Inferior parietal cortex (tissue), 1 donor: Measurements from ENCODE around the gene SULT1C2.

Source experiments
- DNase-seq: peaks from one replicate; pipeline ENCODE4 v3.0.0-alpha.2; 2016; ENCODE audit errors: extremely low spot score

Gene SULT1C2

DNA sequence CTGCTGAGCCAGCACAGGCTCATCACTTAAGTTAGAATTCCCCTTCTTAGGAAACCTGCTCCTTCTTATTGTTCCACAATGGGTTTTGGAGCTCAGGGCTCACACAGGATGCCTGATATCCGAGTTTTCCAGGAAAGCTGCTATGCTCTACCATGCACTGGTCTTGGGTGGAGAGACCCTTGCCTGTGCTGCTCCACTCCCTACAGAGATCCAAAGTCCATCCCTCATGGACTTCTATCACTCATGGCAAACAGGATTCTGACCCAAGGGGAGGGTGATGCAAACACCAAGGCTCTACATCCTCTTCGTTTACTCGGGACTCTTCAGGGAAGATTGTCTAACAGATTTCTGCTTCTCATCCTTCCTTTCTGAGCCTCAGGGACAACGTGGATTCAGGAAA lies 5.2 kb downstream of the SULT1C2 start:
- no peak for DNase-seq

DNA sequence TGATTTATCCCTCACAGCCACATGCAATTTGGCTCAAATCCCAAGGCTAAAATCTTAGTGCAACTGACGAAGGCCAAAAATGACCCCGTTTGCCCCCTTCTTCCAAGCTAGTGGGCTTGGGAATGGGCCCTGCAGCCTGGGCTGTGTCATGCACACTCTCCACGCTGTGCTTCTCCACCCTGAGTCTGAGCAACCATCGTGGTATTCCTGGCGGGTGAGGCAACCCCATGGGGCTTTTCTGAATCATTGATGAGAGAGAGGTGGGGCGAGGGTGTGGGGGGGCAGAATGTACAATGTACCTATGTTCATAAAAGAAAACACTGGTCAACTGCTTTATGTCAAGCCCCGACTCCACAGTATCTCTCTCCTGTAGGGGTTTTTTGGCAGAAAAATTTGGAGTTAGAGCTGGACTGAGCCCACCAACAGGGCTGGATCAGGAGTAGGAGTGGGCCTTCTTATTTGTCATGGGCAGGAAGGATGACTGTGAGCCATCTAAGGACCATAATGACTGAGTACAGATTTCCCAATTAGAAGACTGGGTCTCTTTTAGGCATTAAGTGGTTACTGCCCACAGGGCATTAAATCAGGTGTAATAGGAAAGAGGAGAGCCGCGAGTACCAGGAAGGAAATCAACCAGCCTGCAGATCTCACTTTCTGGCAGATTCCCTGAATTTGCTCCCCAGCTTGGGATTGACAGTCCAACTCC lies 8.9 kb downstream of the SULT1C2 start:
- no peak for DNase-seq

DNA sequence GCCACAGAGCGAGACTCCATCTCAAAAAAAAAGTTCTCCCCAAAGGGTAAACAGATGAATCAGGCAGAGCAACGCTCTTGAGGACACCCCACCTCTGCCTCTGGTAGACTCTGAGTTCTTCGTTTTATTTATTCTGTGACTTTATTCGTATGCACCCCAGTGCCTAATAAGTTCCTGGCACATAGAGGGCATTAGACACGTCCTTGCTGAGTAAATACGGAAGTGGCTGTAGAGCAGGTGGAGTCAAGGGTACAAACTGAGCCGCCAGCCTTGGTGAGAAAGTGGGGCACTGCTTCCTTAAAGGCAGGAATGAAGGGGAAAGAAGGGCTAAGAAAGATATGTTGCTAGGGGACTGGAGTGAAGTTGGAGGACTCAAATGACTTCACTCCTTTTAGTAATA lies 12.9 kb downstream of the SULT1C2 start:
- no peak for DNase-seq

DNA sequence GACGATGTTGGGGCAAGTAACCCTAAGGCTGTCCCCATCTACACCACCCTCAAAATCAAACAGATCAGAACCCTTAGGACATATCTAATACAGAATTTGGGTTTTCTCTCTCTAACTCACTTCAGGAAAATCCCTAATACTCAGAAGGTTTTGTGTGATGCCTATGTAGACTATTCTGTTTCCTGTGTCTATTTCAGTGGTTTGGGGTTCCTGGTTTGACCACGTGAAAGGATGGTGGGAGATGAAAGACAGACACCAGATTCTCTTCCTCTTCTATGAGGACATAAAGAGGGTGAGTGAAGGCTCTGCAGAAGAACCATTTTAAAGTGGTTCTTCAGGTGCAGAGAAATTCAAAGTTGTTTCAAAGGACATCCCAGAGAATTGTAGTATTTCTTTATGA lies 16.3 kb downstream of the SULT1C2 start:
- DNase-seq: no peak

DNA sequence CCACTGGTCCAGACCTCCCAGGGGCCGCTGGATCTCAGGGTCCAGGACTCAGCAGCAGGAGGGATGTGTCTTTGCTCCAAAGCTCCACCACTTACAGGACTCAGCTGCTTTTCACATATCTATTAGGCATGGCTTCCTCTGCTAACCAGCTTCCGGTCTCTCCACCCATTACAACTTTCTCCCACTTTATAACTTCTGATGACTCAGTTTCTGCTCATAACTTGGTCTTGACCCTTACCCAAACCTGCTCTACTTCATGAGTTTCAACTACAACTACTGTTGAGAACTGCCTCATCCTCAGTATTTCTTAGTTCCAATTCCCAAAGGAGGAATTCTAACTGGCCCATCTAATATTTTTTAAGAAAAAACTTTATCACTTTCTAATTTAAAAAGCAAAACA lies 17.2 kb downstream of the SULT1C2 start:
- DNase-seq: no peak

DNA sequence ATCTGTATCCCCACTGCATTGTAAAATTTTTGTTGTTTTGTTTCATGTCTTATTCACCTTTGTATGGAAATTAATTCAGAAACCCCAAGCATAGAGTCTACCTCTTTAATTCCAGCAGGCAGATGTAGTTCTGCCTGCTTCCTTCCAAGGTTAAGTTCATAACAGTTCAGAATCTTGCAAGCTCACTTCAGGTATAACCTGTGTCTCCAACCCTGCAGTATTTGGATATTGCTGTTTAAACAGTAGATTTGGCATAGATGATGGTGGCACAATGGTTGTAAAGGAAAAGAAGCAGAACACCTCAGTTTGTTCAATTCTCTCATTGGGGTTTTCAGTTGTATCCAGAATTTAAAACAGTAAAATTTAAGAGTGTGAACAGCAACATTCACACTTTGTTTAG lies 21.2 kb downstream of the SULT1C2 start:
- DNase-seq: no peak

DNA sequence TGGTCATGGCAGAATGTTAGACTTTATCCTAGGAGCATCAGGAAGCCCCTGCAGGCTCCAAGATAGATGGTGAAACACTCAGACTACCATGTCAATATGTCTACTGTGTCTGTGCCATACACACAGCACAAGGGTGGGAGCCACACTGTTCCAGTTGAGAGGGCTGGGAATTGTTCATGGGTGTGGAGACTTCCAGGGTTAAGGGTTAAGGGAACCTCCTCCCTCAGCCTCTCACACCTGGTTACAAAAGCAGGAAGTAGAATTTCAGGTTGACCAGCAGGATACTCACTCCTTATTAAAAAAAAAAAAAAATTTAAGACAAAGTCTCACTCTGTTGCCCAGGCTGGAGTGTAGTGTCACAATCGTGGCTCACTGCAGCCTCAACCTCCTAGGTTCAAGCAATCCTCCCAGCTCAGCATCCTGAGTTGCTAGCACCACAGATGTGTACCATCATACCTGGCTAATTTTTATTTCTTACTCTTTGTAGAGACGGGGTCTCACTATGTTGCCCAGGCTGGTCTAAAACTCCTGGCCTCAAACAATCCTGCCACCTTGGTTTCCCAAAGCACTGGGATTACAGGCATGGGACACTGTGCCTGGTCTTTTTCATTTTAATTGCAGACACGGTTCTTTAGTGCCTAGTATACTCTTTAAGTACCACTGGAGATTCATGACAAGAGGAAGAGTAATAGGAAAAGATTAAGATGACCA lies 26.0 kb downstream of the SULT1C2 start:
- DNase-seq: no peak

DNA sequence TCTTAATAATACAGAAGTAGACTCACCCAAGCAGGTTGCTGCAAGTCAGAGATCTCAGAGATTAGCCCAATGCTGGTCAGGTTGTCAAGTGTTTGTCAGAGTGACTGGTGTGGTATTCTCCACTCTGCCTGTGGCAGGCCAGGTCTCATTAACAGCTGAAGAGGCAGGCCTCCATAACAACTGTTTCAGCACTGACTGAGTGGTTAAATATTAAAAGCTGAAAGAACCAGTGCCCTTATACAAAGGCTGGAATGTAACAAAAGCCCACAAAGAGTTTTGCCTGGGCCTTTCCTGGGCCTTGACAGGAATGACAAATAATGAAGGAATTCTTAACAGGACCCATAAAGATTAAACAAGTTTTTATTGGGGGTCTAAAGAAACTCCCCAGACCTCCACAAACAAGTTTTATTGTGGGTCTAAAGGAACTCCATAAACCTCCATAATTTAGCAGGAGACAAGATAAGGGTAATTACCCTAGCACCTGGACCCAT lies 26.8 kb downstream of the SULT1C2 start:
- no peak for DNase-seq

DNA sequence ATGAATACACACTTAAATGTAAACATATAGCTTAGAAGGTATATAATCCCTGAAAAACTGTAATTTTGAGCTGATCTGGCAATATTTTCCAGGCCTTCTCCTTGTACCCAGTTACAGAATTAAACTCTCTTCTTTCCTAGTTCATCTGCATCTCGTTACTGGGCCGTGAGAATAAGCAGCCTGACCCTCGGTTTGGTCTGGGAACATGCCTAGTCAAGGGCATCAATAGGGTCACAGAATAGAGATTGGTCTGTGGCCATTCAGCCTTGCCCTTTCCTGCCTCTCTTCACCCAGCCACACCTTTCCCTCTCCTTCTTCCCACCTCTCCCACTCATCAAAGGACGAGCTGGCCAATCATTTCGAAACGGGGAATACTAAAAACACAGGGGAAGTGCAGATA lies 27.3 kb downstream of the SULT1C2 start:
- DNase-seq: no peak

DNA sequence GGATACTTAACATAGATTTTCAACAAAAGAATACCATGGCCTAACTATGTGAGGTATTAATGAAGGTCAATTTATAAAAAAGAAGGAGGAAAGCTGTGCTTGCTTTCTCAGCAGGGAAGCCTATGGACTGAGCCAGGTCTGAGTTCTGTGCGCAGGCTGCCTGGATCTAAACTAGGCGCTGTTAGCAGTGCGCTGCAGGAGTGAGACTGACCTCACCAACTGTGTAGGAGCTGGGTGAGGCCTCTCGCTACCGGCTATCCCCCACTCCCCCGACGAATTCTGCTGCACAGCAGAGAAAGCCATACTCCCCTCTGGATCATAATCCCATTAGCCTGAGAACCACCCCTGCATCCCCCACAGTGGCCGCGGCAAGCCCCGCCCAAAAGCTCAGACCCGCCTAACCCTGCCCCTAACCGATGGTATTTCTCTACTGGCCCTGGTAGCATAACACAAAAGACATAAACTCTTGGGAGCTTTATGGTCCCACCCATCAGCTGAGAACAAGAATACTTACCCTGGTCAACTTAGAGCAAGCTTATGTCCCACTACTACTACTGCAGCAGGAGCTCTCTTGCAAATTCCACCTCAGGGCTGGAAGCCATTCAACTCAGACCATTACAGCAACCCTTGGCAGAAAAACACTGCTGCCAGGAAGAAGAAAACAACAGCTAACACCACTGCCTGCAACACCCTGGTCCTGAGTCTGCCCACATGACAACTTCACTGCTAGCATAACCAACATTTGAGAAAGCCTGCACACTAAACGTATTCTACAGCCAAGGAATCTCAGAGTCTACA lies 28.0 kb downstream of the SULT1C2 start:
- DNase-seq: no peak

DNA sequence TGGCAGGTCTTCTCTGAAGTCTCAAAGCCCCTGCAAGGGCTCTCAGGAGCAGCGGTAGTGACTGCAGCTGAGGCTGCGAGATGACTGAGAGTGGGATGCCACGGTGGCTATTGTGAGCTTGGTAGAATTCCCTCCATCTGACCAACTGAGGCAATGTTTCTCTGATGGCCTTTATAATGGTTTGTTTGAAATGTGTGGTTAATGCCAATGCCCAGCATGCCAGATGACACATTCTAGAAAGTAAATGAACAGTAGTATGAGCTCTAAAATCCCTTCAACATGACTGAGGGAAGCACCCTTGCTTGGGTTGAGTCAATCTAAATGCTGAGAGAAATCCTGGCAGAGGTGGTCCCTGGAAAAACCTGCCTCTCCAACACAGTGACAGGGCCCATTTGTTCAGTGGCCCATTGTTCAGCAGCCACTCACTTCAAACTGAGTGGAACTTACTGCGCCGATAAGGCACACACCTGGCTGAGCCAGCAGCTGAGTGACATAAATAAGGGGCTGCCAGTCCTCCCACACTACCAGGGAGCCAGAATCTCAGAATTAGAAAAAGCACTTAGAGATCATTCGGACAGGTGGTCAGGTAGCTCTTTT lies 31.7 kb downstream of the SULT1C2 start:
- no peak for DNase-seq

DNA sequence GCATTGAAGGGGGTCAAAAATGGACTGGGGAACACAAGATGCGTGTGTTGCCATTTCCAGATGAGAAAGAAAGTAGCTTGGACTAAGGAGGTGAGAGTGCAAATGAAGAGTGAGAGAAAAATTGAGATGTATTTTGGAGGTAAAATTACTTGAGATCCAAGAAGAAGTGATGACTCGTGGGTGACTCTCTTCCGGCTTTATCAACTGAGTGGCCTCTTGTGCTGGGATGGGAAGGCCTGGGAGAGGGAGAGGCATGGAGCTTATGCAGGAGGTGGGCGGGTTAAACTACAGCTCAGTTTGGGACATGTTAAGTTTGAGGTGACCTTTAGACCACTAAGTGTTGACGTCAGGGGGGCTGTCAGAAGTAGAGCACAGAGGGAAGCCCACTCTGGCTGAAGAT lies 34.9 kb downstream of the SULT1C2 start:
- no peak for DNase-seq

DNA sequence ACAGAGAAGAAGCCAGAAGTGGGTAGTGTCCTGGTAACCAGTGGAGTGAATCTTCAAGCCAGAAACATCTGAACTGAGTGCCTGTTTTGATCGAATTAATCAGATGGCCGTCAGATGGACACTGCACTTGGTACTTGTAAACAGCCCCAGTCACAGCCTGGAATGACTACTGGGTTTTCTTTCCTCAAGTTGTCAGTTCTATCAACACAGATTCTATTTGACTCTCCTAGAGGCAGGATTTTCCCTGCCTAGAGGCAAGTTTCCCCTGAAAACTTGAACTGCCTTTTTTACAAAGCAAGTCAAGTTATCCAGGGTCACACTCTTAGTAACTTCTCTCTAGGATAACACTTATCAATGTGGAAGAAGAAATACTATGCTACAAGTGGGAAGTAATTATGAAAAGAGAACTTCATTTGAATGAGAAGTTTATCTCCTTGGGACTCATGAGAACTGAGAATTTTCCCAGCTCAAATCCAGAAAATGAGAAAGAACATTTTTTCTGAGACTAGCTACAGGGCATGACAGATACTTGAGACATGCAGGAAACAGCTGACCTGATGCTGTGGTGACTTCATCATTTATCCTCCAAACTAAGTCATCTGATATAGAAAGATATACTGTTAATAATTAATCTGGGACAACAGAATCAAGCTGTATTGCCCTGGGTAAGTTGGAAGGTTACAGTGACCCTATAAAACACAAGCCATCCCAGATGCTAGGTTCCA lies 36.0 kb downstream of the SULT1C2 start:
- DNase-seq: no peak

DNA sequence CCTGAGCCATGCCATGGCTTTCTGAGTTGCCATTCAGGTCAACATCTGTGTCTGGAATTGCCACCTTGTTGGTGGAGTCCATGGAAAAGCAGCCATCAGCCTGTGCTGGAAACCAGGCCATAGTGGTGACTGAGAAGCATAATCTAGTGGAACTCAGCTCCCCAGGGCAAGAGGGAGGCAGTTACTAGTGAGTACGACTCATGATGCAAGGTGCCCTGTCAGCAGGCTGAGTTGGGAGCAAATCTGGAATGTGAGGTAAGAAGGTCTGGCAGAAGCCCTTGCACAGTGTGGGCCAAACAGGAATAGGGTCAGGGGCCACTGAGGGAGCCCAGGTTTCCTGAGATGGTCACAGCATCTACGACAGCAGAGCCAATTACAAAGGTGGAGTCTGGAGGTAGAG lies 37.1 kb downstream of the SULT1C2 start:
- DNase-seq: no peak

DNA sequence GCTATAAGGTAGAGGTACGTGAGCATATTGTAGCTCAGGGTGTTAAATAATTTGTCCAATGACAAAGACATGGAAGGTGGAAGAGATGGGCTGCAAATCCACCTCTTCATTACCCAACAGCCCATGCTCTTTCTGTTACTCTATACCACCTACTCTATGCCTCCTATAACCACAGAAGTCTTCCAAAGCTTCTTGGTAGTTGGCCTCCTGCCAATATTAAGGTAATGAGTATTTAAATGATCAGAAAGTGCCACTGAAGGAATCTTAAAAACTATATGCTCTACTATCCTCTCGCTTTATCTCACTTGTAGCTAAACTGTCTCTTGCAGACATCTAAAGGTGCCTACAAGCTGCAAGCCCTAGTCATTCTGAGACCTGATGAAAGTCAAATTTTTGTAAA lies 41.1 kb downstream of the SULT1C2 start:
- no peak for DNase-seq

DNA sequence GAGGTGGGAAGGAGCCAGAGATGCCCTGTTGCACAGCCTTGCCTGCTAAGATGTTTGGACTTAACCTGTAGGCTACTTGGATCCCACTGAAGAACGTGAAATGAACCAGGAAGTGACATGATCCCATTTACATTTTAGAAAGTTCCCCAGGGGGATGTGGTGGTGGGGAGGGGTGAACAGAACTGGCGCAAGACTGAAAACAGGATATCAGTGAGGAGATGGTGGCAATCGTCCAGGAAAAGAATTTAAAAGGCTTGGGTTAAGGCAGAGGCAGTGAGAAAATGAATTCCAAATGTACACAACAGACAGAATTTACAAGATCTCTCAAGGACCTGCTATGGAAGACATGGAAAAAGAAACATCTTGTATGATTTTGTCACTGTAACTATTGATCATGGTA lies 42.3 kb downstream of the SULT1C2 start:
- no peak for DNase-seq

DNA sequence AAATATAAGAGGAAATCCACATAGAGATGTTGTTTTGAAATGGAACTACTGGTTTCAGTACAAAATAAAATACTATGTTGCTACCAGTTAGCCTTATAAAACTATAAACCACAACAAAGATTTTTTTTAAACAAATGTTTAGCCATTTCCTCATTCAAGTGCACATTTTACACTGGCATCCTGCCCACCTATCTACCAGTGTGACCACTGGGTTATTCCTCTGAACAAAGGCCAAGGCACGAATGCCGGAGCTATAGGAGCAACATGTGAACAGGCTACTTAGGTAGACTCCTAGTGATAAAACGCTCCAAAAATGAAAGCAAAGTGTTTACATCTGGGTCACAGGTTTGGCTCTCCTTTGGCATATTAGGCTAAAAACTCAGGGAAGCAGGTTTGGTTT lies 57.3 kb downstream of the SULT1C2 start:
- DNase-seq: no peak

DNA sequence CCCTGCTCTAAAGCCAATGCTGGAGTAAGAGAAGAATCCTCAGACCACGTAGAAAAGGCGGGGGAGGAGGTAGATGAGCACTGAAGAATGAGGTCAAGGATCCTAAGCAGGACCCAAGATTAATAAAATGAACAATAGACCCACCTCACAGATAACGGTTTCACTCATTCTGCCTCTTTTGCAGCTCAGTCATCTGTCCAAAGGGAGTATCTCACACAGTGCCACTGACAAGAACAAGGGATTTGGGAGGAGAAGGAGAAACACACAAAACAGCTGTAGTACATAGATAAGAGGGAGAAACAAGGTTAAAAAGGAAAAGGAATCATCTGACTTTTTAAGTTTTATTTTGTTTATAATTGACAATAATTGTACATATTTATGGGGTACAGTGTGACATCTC lies 58.1 kb downstream of the SULT1C2 start:
- DNase-seq: no peak

DNA sequence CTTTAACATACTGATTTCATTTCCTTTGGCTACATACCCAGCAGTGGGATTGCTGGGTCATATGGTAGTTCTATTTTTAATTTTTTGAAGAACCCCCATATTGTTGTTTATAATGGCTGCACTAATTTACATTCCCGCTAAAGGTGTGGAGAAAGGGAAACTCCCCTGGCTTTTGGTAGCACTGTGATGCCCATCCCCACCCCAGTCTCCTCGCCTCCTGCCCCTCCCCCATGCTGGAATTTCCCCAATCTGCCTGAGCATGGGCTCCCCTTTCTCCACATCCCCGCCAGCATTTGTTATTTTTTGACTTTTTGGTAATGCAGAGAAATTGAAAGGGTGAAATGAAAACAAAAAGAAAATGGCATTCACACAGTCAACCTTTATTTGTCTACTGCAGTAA lies 59.1 kb downstream of the SULT1C2 start:
- DNase-seq: no peak

DNA sequence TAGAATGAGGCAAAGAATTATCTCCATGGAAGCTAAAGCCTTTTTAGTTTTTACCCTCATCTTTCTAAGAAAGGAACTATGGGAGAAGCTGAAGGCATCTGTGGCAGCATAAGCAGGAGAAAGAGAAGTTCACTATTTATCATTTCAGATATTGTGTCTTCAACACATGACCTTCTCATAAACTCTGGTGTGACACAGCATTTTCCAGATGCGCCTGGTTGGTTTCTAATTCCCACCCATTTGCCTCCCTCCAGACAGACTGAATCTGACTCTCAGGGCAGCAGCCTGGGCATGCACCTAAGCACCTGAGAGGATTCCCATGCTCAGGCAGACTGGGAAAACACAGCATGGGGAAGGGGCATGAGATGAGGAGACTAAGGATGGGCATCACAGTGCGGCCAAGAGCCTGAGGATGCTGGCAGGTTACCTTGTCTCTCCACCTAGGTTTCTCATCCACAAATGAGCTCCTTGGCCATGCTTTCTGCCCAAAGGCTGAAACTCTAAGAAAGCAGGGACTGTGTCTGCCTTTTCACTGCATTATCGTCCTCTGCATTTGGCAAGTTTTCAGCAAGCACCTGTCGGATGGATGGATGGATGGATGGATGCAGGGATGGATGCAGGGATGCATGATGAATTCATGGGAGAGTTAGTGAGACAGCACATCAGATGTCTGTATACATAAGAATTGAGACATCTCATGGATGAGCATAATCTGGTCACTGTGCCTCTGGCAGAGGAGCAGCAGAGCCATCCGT lies 60.3 kb downstream of the SULT1C2 start:
- no peak for DNase-seq

DNA sequence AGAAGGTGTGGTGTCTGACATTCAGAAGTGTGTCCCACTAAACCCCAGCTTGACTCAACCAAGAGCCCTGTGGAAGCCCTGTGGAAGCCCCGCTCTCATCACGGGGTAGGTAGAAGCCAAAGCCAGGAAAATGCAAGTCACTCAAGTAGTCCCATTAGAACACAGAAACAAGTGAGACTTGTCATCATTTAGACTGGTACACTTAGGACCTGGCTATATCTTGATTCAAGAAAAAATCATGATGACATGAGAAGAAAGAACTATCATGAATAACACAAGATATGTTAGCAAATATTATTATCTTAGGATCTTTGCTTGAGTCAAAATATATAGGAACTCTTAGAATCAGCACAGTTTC lies 60.9 kb downstream of the SULT1C2 start:
- DNase-seq: no peak
